SK-N-MC (cell line): ENCODE data around the gene LOXL1.

ENCODE experiments used
- EZH2 ChIP-seq: fragments of 200-600 bp; sonication (generic); IDR thresholded peaks from one replicate; pipeline ENCODE4 v1.6.1; 2017; ENCODE audit warnings: antibody characterized with exemption
- FOXP2 ChIP-seq: optimal IDR thresholded peaks from 2 replicates; pipeline ENCODE3; 2011; ENCODE audit warnings: mild to moderate bottlenecking, moderate library complexity; ENCODE audit not compliant: insufficient read depth; ENCODE audit errors: extremely low read length, control extremely low read depth
- POLR2AphosphoS5 ChIP-seq: IDR thresholded peaks from 2 replicates; pipeline ENCODE4 v1.6.1; 2012; ENCODE audit warnings: mild to moderate bottlenecking, low read depth, low read length, borderline replicate concordance

DNA sequence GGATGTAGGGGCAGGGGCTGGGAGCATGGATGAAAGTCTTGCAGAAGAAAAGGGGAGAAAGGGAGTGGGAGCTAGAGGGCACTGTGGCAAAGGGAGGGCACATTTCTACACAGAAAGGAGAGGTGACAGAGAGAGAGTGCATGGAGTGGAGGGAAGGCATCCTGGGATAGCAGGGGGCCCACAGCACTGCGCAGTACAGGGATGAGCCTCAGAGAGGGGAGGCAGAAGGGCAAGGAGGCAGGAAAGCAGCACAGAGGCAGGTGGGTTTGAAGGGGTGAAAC, 60.5 kb downstream of the LOXL1 start:
- TF ChIP-seq EZH2 (no peak), FOXP2 (no peak), POLR2AphosphoS5 (no peak)
